Stimulated activated CD4-positive, alpha-beta T cell treated with anti-CD3 and anti-CD28 coated beads, Interleukin-4, amount 100 ng/mL, for 24 hours (primary cell): ENCODE results near the gene SDK1.

Source experiments
- DNase-seq: peaks from one replicate; pipeline ENCODE4 v3.0.0-alpha.2; 2020

SDK1 gene

DNA sequence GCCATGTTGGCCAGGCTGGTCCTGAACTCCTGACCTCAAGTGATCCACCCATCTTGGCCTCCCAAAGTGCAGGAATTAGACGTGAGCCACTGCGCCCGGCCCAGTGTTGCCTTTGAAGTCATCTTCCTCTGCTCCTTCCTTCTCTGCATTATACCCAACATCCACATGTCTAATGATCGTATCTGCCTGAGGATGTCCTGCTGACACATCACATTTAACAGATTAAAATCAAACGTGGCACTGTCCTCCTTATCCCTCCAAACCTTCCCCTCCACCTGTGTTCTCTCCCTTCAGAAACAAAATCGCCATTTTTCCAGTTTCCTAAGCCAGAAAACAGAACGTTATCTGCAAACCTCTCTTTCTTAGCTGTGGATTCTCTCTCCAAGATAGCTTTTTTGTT is 8.4 kb upstream of the SDK1 start:
- DNase-seq = no peak

DNA sequence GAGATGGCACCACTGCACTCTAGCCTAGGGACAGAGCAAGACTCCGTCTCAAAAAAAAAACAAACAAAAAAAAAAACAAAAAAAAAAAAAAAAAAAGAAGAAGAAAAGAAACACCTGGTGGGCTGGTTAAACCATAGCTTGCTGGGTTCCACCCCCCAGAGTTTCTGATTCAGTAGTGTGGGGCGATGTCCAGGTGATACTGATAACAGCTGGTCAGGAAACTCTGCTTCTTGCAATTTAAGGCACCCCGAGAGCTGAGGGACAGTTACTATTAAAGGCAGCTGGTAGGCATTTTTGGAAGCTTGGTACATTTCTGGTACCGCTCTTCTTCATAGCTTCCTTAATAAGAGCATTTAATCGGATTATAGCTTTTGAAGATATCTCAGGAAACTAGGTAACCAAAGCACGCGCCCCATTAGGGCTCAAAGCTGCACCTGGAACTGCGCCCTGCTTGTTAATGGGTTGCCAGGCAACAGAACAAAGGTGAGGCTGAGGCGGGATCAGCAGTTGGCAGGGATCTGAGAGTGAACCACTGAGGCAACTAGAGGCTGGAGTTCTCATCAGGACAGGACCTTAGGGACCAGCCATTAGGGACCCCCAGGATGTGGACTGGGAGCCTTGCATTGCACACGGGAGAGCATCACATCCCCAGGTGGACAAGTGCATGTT is 6.5 kb upstream of the SDK1 start:
- DNase-seq = no peak

DNA sequence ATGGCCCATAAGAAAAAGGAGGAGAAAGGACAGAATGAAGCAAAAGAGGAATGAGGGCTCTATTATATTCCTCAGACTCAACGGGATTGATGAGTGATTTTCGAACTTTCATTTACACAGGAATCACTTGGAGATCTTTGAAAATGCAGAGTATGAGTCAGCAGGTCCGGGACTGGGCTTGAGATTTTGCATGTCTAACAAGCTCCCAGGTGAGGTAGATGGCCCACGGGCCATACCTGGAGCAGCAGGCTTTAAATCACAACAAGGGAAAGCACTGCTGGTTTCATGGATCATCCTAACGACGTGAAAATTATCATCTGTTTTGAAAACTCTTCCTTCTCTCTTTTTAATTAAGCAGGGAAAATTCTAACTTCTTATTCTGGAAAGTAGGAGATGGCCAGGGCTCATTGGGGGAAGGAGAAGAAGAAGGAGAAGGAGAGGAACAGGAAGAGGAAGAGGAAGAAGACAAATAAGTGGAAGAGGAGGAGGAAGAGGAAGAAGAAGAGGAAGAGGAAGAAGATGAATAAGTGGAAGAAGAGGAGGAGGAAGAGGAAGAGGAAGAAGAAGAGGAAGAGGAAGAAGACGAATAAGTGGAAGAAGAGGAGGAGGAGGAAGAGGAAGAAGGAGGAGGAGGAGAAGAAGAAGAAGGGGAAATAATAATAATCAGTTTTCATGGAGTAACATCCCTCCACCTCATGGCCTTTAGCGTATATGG is 3.8 kb upstream of the SDK1 start:
- no peak for DNase-seq

DNA sequence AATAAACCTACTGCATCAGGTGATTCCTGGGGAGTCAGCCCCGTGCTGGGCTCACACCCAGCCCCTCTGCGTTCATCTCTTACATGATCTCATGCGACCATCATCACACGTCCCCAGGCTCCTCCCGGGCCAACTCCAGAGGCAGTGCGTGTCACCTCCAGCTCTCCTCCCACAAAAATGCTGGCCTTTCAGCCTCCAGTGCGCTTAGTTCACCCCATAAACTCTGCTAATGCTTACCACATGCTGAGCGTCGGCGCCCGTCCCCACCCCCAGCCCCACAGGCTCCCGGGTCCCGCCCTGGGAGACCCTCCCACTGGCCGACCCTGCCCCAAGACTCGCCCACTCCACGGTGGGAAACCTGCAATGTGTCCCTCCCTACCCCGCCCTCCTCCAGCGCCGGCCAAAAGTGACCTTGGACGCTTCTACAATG is 816 bp upstream of the SDK1 start:
- DNase-seq = no peak

DNA sequence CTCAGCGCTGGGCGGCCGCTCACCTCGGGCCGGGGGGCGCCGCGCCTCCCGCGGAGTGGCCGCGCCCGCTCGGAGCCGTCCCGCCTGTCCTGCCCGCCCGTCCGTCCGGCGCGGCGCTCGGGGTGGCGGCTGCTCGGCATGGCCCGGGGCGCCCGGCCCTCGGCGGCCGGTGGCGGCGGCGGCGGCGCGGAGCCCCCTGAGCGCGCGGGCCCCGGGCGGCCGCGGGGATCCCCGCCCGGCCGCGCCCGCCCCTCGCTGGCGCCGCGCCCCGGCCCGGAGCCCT is 338 bp downstream of the SDK1 start:
- DNase-seq = no peak

DNA sequence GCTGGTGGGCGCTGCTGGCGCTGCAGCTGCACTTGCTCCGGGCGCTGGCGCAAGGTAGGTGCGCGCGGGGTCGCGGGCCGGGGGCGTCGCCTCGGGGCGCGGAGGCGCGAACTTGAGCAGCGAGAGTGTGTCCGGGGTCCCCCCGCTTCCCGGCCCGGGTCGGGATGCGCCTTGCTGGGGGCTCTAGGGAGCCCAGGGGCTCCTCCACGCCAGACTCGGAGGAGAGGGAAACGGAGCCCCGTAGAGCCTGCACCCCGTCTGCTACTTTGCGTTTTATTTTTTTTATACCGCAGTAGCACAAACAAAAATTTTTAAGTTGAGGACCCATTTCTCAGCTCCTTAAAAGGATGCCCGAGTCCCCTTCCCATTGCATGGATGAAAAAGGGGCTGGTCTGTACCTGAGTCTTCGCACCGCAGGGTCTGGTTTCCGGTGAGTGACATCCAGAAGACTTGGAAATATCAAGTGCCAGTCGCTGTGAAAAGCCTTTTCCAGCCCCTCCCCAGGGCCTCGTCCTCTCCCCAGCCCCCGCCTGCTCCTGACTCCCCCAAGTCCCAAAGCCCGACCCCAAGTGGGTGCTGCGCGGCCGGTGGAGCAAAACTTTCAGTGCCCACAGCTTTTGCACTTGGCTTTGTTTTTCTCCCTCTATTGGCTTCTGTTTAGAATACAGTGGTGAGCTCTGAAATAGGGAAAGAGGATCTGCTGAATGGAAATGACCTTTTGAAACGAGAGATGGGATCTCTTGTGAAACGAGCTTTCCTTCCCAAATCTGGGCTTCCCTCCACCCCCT is 973 bp downstream of the SDK1 start:
- no peak for DNase-seq

DNA sequence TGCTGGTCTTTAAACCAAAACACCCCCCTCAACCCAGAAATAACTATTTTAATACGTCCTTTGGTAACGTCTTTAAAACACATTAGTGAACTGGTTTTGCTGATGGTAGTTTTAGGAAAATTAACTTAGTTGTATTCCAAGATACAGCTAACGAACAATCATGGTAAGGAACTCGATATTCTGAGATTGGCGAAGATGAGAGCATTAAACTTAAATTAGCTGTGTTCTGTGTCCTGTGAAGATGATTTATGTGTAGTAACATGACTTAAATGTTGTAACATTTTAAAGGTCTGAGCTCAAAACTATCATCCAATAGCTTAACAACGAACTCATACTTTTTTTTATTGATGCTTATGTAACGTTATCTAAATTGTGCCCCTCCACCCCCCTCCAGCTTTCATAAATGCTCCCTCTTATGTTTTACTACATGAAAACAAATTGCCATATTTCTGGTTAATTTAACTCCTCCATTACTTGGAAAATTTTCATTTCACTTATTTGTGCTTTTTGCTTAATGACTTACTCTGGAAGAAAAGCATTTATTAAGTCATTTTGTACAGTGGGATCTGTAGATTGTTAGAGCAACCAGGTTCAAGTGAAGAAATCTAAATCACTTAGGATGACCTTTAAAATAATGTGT is 1.7 kb downstream of the SDK1 start:
- no peak for DNase-seq

DNA sequence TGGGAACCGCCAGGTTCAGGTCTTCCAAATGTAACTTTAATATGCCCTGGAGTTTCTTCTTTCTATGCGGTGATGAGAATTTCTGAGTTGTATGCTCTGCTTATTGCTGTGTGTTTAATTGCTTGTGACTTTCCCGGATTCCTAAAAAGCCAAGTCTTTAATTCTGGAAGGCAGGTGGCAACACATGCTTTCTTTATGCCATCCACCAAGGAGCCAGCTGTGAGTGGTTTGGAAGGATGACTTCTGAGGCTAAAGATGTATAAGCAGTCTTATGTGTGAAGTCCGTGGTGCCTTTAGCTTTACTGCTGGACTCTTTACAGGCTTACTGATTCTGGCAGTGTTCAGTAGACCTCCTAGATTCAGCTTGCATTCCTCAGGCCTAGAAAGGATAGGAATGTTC is 3.1 kb downstream of the SDK1 start:
- no peak for DNase-seq

DNA sequence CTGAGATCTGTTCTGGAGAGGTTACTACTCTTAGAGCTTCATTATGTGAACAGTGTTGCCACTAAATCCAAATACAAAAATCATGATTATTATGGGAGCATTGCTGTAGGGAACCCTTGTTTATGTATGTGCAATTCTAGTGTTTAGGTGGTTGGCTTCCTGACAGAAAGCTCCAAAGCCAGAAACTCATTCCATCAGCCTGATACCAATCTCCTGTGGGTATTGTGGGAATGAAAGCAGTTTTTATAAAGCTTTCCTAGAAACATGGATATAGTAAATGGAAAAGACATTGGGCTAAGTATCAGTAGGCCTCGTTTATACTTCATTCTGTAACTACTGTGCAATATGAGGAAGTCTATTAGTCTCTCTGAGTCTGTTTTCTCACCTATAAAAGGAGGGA is 6.4 kb downstream of the SDK1 start:
- DNase-seq = no peak

DNA sequence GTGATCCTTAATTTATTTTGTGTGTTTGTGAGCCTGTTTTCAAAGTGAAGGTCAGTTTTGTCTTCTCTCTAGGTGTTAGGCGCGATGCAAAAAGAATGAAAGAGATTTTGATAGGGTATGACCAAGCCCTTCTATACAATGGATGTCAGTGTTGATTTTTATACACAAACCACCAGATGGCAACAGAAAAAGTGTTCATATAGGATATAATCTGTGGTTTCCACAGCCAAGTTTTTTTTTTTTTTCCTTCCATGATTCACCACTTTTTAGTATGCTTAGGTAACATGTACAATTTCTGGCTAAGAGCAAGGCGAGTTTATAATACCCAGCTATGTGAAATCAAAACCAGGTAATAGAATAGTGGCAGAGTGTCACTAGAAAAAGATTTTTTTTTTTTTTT is 8.1 kb downstream of the SDK1 start:
- no peak for DNase-seq

DNA sequence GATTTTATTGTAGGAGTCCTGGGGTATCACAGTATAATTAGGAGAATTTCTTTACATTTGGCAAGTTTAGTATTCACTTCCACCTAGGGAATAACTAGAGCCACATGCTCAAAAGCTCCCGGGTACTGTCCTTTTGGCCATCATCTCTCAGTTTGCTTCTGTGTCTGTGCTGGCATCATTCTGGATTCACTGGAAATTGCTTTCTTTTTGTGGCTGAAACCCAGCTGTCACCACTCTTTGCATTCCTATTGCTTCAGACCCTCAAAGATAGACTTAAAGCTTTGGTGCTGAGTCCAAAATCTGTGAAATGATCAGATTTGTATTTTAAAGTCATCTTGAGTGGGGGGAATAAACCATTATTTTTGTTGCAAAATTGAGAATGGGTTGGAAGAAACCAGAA is 8.9 kb downstream of the SDK1 start:
- DNase-seq = no peak

DNA sequence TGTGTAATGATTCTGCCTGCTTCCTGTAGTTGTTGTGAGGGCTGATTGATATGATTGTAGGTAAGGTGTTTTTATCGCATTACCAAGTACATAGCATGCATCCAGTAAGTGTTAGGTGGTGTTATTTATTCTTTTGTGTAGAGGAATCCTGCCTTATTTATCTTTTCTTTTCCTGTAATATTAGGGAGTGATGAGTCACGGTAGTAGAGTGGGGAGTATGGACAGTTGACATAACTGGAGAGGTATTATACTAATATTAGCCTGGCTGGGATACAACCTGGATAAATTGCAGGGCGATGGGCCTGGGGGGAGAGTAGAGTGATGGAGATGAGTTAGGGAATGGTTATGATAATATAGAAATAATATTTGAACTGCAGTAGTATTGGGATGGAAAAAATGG is 9.8 kb downstream of the SDK1 start:
- DNase-seq = no peak

DNA sequence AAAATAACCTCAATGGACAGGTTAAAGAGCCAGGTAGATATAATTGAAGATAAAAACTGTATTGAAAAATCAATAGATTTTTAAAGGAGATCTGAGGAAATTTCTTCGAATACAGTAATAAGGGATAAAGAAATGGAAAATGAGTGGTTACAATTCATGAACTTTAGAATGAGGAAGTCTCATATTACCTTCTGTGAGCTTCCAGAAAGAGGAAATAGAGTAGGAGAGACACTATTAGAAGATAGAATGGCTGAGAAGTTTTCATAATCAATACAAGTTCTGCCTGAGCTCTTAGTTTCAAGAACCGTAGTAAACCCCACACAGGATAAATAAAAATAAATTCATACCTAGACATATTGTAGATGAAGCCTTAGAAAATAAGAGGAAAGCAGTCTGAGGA is 11.5 kb downstream of the SDK1 start:
- no peak for DNase-seq

DNA sequence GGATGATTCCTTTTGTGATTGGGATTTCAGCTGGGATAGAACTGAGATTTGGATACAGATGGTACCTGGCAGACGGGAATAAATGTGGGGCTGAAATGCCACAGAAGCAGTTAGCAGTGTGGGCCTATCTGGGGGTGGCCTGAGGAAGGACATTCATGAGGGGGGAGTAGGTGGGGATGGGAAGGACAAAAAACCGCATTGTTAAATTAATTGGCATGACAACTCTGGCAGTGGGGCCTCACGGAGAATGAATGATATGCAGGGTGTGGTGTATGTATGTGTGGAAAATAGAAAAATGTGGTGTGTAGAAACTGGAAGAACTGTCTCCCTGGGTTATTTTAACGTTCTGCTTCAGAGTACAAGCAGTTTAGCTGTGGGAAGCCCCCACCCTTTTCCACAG is 17.8 kb downstream of the SDK1 start:
- no peak for DNase-seq

DNA sequence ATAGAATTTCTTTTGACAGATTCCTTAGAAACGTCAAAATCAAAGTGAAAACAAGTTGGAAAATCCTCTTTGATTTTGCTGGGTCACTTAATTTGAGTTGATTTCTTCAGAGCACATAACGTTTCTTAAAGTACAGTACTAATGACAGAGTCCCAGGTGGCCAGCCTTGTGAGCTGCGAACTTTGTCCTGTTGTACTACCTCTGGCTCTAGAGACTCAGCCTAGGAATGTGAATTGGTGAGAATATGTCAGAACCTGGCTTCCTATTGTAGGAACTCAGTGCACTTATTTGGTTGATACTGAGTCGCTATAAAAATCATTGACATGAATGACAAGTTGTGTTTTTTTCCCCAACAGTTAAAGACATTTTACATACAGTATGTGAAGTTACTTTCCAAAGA is 20.2 kb downstream of the SDK1 start:
- no peak for DNase-seq

DNA sequence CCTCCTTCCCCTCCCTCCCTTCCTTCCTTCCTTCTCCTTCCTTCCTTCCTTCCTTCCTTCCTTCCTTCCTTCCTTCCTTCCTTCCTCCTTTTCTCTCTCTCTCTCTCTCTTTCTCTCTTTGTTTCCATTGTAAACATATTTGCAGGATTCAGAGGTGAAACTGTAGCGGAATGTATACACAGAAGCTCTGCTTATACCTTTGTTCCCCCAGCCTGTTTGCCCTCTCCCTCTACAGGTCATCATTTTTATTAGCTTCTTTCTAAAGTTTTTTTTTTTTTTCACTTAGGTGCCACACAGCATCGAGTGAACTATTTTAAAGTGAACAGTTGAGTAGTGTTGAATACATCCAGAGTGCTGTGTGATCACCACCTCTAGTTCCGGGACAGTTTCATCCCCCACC is 20.7 kb downstream of the SDK1 start:
- no peak for DNase-seq

DNA sequence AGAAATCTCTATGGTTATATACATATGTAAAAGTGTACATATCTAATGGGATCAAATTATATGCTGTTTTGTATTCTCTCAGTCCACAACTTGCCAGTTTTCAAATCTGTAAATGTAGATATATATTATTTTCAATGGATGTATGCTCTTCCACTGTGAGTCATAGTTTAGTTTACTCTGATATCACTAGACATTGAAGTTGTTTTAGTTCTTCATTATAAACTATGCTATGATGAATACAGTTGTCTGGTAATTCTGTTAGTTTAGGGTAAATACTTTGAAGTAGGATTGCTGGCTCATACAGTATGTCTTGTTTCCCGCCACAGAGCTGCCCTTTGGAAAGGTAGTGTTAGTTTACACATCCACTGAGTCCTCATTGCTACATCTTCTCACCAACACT is 25.2 kb downstream of the SDK1 start:
- no peak for DNase-seq

DNA sequence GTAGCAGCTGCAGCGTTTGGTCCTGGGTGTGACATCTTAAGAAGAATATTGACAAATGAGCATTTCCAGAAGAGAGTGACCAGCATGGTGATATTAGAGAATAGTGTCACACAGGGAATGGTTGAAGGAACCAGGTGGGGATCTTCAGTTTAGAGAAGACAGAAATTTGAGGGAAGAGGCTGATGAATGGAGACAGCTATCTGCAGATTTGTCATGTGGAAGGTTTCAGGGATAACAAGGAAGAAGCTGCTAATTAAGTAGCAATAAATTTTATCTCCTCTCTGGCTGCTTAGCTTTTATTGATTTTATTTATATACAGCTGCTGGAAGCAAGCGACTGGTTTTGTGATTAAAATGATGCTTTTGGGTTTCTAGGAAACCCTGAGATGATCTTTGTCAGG is 26.0 kb downstream of the SDK1 start:
- no peak for DNase-seq

DNA sequence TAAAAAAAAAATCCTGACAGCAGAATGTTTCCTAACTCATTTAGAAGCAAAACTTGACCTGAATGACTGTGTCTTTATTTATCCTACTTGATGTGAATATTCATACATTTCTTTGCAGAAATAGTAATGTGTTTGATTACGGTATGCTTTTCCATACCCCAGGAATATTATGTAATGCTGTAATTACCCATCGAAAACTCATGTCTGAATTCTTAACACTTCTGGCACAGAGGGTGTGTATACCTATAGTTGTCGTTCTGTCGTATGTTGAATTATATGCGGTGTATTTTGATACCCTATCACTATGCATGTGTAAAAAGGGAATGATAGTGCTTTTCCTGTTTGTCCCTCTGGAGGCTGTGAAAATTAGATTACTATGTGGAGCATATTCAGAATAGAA is 26.6 kb downstream of the SDK1 start:
- DNase-seq = no peak

DNA sequence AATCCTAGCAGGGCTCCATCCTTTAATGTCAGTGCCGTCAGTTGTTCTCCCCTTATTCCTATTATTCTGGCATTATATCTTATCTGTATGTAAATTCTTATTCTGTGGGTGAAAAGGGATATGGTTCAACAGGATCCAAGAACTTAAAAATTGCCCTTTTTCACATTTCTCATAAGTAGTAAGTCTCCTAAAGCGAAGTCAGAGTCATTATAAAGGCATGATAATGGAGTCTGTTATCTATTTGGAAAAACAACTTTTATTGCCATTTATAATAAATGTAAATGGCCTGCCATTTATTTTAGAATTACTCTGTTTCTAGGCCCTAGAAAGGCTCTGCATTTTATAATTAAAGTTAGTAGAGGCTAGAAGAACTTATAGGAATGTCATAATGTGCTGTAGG is 31.3 kb downstream of the SDK1 start:
- DNase-seq = no peak

DNA sequence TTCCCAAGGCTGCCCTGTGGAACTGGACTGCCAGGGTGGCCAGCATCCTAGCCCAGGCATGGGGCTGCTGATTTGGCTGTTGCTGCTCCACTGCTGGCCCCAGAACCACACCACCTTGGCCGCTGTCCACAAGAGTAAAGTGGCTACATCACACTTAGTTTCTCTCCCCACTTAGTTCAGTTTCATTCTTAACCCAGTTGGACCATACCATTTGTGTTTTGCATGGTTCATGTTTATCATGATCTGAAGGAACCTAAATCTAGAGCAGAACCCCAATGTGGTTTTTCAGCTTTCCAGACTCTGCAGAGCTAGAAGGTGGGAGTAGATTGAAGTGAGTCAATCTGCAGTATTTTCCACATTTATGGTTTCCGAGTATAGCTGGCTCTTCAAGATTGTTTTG is 32.8 kb downstream of the SDK1 start:
- DNase-seq = no peak

DNA sequence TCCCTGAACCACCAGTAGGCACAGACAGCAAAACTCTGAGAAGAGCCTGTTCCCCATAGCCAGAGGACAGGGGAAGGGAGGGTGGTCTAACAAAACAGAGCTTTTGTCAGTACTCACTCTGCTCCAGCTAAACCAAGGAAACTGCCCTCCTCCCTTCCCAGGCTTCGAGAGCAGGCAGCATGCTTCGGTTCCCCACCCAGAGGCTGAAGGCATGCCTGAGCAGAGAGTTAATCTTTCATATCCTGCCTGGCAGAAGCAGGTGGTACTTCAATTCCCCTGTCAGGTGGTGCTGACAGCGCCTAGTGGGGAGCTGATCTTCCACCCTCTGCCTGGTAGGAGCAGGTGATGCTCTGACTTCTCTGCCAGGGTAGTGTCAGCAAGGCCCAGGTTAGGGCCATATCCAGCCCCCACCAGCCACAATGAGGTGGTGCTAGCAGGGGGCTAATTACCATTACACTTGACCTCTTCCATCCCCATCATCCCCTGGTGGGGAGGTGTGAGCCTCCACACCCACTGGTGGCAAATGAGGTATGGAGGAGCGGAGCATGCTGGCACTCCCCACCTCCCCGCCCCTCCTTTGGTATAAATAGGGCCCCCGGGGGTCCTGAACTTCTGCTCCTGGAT is 35.1 kb downstream of the SDK1 start:
- DNase-seq = no peak

DNA sequence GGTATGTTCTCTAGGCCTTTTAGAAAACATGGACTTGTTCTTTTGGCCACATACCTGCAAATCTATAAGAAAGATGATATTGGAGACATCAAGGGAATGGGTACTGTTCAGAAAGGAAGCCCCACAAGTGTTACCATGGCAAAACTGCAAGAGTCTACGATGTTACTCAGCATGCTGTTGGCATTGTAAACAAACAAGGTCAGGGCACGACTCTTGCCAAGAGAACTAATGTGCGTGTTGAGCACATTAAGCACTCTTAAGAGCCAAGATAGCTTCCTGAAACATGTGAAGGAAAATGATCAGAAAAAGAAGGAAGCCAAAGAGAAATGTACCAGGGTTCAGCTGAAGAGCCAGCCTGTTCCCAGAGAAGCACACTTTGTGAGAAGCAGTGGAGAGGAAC is 37.1 kb downstream of the SDK1 start:
- DNase-seq = no peak
